ENCODE results near the gene TLX1.

Gene TLX1

GRCh38 chr10:101111547-101111946 lies 19.6 kb upstream of the TLX1 start:
- no peak for DNase-seq (ENCODE audit: low read depth in 2 of 2, low spot score in 1 of 2)

DNA sequence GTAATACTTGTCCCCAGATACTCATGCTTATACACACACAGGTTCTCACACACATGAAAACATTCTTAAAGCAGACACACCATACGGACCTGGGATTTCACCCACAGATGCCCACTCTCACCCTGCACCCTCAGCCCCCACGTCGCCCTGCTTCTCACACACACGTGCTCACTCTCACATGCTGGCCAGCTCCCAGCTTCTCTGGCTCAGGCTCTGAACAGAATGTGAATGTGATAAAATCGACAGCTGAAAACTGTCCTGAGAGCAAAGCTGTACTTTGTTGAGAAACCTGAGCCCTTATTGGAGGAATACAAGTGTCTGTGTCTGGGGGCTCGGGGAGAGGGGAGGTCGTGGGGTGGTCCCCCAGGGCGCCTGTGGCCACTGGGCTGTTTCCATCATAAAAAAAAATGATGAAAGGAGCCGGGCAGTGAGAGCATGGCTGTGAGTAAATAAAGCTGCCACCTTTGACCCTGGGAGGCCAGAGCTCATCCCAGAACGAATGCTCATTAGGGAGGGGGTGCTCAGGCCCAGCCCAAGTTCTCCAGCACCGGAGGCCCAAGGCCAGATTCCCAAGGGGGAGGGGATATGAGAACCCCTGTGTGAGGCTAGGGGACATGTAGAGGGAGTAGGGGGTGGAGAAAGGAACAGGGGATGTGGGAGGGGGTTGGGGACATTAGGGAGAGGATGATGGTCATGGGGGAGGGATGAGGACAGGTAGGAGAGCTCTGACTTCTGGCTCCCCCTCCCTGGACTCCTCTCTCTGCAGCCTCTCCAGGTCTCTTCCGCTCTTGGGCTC lies 18.1 kb upstream of the TLX1 start:
- DNase-seq (ENCODE audit: low read depth in 2 of 2, low spot score in 1 of 2) = no peak

GRCh38 chr10:101113890-101114403 lies 17.2 kb upstream of the TLX1 start:
- DNase-seq (ENCODE audit: low read depth in 2 of 2, low spot score in 1 of 2) = no peak

- DNase-seq (ENCODE audit: low read depth in 2 of 2, low spot score in 1 of 2) = no peak
Observed at GRCh38 chr10:101114646-101115045, 16.5 kb upstream of the TLX1 start.

DNA sequence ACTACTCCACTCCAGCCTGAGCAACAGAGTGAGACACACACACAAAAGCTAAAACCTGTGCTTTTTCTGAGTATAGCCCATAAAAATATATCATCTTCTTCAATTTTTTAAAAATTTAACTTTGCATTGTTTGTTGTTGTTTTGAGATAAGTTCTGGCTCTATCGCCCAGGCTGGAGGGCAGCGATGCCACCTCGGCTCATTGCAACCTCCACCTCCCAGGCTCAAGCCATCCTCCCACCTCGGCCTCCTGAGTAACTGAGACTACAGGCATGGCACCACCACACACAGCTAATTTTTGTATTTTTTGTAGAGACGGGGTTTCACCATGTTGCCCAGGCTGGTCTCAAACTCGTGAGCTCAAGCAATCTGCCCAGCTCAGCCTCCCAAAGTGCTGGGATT lies 14.3 kb upstream of the TLX1 start:
- no peak for DNase-seq (ENCODE audit: low read depth in 2 of 2, low spot score in 1 of 2)

GRCh38 chr10:101118031-101118430 lies 13.1 kb upstream of the TLX1 start:
- no peak for DNase-seq (ENCODE audit: low read depth in 2 of 2, low spot score in 1 of 2)

- no peak for DNase-seq (ENCODE audit: low read depth in 2 of 2, low spot score in 1 of 2)
Observed at GRCh38 chr10:101120520-101120883, 10.6 kb upstream of the TLX1 start.

GRCh38 chr10:101120884-101121653 lies 10.0 kb upstream of the TLX1 start:
- DNase-seq (ENCODE audit: low read depth in 2 of 2, low spot score in 1 of 2) = no peak

DNA sequence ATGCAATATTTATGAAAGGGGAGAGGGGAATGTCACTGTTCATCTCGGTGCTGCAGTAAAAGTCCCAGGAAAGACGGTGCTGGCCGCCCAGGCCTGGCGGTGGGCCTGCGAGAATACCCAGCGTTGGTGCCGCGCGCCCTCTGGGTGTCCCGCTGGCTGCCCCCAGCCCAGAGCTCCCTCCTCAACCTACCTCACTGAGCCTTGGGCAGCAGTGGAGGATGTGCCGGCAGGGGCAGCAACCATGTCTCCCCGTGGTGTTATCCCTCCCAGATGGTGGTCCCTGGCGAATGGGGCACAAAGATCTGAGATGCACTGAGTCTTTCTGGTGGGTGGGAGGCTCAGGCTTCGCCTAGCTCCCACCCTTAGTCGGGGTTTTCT lies 9.5 kb upstream of the TLX1 start:
- DNase-seq (ENCODE audit: low read depth in 2 of 2, low spot score in 1 of 2) = no peak

DNA sequence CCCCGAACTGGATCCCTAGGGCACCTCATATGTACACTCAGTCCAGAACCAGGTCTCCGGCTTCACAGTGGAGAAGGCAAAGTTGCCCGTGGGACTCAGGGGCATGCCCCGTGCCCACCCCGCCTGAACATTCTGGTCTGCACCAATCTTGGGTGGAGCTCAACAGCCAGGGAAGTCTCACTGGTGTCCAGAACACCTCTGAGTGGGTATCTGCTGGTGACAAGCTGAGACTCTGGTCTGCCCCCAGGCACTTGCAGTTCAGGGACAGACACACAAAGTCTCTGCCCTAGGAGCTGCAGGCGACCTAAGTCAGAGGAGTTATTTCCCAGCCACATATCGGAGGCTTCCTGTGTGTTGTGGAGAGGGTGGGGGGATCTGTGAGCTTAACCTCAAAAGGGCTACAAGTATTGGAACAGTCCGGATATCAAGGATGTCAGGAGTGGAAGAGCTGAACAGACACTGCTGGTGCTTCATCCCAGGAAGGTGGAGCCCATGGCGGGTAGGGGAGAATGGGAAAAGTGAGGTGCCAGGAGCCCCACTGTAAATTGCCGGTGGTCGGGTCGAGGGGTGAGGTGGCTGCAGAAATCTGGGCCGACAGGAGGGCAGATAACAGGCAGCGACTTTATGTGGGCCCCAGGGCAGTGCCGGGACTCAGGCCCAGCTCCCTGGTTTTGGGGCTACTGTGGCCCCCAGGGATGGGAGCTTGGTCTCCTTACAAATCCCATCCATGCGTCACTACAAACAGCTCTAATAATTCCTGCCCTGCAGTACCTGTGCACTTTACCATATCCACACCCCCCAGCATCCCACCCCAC lies 8.6 kb upstream of the TLX1 start:
- DNase-seq (ENCODE audit: low read depth in 2 of 2, low spot score in 1 of 2) = no peak

DNA sequence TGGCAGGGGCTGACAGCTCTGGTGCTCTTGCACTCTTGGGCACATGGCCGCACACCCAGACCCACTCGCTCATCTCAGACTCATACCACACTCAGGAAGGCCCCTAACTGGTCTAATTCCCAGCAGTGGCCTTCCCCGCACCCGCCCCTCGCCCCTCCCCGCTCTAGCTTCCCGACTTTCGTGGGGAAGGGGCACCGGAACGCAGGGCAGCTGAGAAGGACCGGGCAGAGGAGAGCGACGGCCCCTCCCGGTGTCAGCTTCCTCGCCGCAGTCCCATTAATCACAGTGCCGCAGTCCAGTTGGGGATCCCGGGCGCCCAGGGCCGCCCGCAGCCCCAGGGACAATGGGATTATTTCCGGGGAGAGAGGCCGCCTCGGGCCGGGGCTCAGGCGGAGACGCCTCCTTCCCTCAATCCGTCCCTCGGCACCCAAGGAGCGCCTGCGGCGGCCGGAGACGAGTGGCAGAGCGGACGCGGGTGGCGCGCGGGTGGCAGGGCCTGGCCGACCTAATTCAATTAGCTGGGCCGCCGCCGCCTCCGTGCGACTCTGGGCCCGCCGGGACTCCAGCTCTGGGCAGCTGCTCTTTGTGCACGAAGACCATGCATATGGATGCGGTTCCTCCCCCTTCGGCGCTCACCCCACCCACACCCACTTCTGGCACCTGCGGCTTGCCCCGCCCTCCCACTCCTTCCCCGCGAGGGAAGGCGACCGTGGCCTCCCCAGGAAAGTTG lies 7.8 kb upstream of the TLX1 start:
- DNase-seq (ENCODE audit: low read depth in 2 of 2, low spot score in 1 of 2) = no peak

- no peak for DNase-seq (ENCODE audit: low read depth in 2 of 2, low spot score in 1 of 2)
Observed at GRCh38 chr10:101123815-101124617, 7.1 kb upstream of the TLX1 start.

- DNase-seq (ENCODE audit: low read depth in 2 of 2, low spot score in 1 of 2) = no peak
Observed at GRCh38 chr10:101124933-101125332, 6.2 kb upstream of the TLX1 start.

DNA sequence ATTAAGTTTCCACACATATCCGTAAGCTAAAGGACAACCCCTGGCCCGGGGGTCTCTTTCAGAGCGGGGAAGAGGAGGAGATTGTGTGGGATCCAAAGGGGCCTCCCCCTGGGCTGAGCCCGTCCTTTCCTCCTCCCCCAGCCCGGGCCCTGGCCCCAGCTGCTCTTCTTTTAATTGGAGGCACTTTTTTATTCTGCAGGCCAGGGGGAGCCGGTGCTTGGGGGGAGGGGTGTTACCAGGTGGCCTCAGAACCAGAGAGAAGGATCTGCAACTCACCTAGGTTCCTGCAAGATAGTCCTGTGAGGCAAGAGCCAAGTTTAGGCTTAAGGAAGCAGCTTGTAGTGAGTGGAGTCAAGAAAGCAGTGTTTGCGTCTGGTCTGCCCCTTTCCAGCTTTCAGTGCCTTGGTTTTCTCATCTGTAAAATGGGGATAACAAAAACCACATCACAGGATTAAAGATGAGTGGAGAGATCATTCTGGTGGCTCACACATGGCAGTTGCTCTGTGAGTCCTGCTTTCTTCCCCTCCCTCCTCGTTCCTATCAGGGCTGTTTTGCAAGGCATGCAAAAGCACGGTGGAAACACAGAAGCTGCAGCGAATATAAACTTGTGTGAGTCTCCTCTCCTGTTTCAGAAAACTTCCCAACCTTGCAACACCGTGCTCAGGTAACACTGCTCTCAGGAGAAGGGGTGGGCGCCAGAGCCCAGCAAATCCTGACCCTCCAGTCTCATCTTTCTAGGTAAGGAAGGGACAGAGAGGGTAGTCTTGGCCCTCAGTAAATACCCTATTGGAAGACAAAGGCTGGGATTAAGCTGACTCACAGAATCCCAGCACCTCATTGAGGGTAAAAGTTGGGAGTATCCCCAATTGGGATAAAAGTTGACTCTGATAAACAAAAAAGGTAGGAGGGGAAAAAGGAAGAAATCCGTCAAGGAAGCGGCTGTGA lies 4.1 kb upstream of the TLX1 start:
- DNase-seq (ENCODE audit: low read depth in 2 of 2, low spot score in 1 of 2) = no peak

DNA sequence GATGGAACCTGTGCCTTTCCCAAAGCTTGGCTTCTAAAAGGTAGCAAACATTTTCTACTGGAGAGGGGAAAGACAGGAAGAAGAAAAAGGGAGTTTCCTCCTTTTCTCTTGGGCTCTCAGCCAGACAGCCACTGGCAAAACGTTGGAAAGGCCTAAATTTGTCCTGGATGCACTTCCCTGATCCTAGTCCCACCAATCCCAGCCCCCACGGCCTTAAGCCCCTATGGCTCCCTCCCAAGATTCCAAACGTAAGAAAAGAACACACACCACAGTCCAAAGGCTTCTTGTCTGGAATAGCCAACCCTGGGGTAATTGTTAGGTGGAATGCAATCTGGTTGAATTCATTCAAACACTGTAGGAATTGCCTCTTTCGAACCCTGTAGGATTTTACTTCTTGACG lies 959 bp upstream of the TLX1 start:
- no peak for DNase-seq (ENCODE audit: low read depth in 2 of 2, low spot score in 1 of 2)

GRCh38 chr10:101131962-101132635 lies 999 bp downstream of the TLX1 start:
- DNase-seq (ENCODE audit: low read depth in 2 of 2, low spot score in 1 of 2) = no peak

DNA sequence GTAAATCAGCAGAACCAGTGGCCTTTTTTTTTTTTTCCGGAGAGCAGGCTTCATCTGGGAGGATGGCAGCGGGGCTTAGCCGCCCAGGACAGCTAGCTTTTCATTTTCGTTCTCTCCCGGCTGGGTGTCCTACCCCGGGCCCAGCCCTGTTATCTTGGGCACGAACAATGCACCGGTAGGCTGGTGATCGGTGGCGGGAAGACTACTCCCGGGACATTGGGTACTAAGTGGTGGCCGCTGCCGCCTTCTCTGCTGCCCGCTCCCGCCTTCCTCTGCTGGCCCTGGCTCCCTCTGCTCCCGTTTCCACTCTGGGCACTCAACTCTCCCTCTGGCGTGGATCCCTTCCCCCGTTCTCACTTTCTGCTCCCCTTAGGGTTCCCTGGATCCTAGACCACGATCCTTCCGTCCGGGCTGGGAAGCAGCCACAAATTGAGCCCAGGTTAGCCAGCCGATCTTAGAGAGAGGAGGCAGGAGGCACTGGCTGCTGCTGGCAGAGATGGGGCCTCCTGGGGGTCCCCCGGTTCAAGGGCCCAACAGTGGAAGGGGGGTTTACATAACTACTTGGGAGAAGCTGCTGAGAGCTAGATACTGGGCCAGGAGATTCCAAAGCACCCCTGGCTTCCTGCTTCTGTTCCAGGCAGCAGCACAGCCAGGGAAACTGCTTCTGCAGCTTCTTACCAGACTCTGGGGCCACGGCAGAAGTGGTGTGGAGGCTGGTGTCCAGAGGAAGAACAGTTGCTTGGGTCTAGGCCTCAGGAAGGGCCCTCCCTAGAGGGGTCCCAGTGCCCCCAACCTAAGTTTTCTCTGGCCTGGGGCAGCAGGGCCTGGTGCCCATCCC lies 1.8 kb downstream of the TLX1 start:
- DNase-seq (ENCODE audit: low read depth in 2 of 2, low spot score in 1 of 2) = no peak
